NCI-H748 treated with DMSO at 0.1 percent for 48 hours (cell line): ENCODE measurements around the gene MYO10.
"Not testable (repeated sequence)": the region's sequence is repeated elsewhere in the genome, so short reads cannot be mapped to it uniquely, and the experiment has no call there.

Source experiments
- DNase-seq: peaks from one replicate; lab custom pipeline; 2025; lab: John Stamatoyannopoulos, UW

The MYO10 gene

DNA sequence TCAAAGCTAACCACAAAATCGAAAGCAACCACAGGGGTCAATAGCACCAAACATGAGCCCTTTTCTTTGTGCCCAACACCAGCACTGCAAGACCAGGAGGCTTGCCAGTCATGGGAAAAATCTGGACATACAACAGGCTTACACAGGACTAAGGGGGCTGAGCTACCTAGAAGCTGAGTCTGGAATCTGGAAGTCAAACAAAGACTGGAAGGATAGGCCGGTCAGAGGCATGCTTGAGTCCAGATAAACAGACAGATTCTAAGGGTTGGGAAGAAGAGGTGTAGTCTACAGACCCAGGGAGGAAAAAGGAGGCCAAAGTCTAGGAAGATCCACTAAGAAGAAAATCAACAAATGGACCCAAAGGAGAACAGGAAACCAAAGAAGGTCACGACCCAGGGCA is 73.3 kb downstream of the MYO10 start:
- DNase-seq = no peak

DNA sequence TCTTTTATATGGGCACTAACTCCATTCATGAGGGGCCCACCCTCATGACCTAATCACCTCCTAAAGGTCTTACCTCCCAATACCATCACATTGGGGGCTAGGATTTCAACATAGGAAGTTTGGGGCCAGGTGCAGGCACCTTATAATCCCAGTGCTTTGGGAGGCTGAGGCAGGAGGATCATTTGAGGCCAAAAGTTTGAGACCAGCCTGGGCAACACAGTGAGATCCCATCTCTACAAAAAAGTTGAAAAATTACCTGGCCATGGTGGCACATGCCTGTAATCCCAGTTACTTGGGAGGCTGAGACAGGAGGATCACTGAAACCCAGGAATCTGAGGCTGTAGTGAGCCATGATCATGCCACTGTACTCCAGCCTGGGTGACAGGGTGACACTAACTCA is 76.7 kb downstream of the MYO10 start:
- DNase-seq = no peak

DNA sequence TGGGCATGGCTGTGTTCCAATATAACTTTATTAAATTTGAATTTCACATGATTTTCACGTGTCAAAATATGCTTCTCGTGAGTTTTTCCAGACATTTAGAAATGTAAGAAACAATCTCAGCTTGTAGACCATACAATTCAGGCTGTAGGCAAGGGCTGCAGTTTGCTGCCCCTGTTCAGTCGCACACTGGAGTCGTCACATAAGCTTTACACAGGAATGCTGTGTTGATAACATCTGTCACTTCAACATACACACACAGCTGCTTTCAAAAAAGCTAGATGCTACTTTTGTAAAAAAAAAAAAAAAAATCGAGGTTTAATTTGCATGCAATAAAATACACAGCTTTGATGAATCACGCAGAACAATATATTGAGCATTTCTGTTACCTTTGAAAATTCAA is 77.9 kb downstream of the MYO10 start:
- DNase-seq = no peak

DNA sequence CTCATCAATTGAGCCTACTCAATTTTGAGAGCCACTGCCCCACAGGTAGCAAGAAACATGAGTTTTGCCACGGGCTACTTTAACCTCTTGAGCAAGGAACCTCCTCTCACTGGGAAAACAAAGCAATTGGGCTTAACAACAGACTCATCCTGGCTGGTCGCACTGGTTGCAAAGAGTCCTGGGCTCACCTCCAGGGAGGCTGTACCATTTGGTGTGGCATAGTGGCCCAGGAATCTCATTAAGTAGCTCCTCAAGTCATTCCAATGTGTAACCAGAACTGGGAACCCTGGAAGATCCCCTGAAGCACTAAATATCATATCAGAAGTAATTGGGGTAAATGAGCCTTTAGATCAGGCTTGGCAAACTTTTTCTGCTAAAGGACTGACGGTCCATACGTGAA is 78.5 kb downstream of the MYO10 start:
- DNase-seq = no peak

DNA sequence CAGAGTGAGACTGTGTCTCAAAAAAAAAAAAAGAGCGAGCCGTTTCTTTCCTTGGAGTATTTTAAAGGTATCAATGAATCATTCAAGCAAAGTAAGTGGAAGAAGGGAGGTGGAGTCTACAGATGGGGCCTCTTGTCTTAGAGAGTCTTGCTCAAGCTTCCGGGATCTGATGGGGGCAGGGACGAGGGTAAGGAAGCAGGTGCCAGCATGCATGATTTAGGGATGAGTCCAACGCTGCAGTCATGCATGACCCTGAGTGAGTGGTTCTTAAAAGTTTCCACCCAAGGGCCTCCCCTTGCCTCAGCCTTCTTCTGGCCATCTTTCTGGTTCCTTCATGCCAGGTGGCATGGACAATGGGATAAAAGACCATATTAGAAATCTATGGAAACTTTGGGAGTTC is 79.6 kb downstream of the MYO10 start:
- no peak for DNase-seq

DNA sequence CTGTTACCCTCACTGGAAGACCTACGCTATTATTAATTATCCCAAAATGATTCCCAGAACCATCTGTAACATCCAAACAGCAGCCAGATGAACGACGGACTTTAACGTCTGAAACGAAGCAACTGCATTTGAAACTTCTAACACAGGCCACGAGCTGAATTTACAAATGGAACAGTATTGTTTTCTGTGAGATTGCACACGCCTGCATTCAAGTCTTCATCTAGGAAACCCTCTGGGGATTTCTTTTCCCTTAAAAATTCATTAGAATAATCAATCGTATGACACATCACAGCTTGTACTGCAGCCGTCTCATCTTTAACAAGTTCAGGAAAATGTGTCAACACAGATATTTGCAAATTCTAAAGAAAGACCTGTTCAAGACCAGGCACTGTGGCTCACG is 80.2 kb downstream of the MYO10 start:
- no peak for DNase-seq

DNA sequence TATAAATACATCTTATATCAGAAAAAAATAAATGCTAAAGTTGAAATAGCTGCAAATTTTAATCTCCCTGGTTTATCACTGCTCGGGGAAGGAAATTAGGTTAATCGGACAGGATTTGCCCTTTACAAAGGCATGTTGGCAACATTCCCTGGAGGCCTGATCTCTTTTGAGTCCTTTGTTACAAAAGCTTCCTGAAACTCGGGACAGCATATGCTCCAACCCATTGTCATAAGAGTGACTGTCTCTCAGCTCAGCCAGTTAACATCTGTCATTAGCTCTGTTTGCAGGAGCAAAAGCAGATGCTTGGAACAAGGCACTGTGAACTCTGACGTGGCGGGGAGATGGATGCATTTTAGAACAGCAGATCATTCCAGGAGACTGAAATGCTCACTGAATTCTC is 80.6 kb downstream of the MYO10 start:
- no peak for DNase-seq

DNA sequence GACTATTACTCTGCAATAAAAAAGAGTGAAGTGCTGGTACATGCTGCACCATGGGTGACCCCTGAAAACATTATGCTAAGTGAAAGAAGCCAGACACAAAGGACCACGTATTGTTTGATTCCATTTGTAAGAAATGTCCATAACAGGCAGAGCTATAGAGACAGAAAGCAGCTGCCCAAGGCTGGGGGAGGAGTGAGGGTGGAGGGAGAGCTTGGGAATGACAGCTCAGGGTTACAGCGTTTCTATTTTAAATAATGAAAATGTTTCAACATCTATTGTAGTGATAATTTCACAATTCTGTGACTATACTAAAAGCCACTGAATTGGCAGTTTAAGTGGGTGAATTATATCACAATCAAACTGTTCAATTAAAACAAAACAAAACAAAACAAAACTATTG is 81.7 kb downstream of the MYO10 start:
- DNase-seq = no peak

DNA sequence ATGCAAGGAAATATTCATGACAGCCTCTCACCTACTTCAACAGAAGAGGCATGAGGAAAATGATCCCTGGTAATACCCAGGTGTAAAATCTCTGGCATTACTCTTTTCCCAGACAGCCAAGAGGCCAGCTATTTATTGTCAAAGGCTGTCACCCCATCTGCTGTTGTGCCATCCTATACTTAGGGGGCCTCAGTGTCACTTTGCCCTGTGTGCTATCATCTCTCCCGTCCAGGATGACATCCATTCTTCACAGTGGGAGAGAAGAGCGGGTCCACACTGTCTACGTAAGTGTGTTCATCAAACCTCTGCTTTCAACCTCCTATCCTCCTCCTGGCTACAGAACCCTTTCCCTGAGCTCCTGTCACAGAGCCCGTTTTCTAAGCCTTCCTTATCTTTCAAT is 82.6 kb downstream of the MYO10 start:
- no peak for DNase-seq

DNA sequence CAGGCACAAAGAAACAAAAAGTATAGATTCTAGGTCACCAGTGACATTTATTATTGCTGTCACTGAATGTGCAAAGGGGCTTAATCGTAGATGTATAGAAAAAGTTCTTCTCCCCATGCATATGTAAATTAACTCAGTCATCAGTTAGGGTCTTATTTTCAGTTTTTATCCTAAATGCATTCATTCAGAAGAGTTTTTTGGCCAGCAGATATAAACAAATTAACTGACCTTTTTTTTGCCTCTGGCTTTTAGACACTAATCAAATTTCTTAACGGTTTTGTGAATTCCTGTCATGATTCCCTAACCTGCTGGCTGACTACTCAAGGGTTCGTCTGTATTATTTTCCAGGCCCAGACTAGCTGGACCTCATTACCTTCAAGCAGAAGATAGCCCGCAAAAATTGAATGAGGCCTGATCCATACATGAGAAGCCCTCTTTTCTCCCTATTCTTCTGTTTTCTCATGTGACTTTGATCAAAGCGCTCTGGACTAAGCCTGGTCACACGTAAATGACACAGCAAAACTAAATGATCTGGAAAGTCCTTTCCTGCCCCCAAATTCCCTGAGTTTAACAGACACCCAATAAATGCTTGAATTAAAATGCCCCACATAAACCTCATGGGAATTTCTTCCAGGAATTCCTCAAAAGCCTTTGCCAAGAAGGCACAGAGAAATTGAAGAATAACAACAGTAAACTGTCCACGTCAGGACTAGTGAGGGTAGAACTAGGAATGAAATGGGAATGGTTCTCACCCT is 83.7 kb downstream of the MYO10 start:
- DNase-seq = no peak

DNA sequence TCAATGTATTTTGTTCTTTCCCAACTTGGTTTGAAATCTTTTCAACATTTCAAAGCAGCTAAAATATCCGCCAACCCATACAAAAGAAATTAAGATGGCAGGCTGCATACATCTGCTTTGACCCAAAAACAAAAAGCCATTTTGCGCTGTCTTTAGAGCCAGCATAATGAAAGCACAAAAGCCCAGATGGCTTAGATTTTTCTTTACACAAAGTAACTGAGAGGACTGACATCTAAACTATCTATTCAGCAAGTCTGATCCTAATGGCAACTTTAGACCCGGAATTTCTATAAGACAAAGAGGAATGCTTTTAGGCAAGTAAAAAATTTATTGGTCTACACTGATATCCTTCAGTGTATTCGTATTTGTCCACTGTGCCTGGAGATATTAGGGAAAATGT is 86.3 kb downstream of the MYO10 start:
- DNase-seq = no peak

DNA sequence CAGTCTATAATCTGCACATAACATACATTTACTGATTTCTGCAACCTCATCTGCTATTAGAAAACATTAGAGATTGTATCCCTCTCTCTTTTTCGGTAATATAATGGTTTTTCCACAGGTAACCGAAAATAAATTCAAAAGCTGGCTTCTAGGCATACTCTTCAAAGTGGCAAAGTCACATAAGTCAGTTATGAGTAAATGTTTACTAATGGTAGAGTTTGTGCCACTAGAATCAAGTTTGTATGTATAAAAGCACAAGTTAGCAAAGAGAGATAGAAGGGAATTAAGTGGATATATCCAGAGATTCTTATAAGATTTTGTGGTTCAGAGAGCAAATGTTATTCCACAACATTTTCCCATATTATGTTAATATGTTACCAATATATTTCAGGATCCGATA is 86.9 kb downstream of the MYO10 start:
- no peak for DNase-seq

DNA sequence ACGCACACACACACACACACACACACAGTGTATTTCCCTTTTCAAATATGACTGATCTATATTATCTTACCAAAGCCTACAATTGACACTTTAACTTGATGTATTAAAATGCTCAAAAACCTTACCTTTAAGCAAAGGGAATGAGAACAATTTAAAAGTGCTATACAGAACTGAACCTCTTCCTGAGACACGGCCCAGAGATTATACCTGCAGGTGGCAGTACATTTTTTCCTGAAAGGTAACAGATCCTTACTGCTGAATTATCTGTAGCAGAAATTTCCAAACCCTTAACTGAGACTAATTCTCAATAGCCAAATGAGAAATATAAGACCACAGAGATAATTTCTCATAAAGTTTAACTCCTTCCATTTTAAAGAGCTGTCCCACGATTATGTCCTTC is 91.1 kb downstream of the MYO10 start:
- DNase-seq = no peak

DNA sequence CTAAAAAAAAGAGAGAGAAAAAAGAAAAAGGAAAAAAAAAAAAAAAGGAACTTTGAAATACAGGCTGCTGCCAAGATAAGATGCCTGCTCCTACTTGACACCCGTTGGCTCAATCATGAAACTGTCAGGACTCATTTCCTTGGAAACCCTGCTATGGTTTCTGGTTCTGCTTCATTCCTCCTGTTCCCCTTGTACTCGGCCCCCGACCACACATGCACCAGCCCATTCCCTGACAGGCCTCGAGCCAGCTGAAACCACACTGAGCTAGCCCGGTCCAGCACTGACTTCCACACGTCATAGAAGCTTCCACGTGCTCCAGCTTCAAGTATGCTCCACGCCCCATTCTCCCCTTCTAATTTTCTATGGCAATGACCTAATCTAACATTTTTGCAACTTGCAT is 93.2 kb downstream of the MYO10 start:
- DNase-seq = no peak

DNA sequence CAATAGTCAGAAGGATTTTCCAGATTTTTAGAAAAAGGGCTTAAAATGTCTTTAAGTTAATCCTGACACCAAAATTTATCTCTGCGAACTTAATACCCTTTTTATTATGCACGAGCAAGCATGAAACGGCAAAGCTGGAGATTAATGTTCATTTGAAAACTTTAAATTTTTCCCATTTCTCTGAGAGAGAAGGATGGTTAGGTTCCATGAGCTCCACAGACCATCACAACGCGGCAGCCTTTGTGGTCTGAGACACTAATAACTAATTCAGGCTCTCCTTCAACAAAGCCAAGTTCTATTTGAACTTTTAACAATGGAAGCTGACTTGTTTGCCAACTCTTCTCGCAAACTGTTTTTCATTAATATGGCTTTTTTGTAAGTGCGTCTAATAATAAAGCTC is 94.7 kb downstream of the MYO10 start:
- no peak for DNase-seq

DNA sequence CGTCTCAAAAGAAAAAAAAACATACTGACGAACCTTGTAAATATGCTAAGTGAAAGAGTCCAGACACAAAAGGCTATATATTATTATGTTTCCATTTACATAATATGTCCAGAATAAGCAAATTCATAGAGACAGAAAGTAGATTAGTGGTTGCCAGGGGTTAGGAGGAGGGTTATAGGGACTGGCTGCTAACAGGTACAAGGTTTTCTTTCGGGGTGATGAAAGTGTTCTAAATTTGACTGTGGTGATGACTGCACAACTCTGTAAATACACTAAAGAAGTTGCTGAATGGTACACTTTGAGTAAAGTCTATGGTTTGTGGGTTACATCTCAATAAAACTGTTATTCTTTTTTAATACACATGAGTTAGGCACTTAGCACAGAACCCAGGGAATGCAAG is 98.8 kb downstream of the MYO10 start:
- no peak for DNase-seq

DNA sequence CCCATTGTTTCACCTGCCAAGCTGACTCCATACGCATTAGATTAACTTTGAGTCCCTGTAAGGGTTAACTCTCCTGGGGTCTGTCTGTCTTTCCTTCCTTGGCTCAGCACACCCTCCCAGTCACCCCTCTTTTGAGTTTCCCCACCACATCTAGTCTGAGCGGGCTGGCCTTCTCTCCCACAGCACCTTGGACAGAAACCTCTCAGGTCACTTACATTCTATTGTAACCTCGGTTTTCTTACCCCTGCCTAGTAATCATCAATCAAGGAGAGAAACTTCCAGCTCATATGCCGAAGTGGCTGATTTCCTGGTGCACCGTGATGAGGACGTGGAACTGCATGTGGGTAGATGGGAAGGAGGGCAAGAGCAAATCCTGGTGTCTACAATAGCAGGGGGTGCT is 102.1 kb downstream of the MYO10 start:
- DNase-seq = no peak

DNA sequence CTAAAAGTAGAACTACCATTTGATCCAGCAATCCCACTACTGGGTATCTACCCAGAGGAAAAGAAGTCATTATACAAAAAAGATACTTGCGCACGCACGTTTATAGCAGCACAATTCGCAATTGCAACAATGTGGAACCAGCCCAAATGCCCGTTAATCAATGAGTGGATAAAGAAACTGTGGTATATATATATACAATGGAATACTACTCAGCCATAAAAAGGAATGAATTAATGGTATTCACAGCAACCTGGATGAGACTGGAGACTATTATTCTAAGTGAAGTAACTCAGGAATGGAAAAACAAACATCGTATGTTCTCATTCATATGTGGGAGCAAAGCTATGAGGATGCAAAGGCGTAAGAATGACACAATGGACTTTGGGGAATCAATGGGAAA is 104.8 kb downstream of the MYO10 start:
- DNase-seq = not testable (repeated sequence)

DNA sequence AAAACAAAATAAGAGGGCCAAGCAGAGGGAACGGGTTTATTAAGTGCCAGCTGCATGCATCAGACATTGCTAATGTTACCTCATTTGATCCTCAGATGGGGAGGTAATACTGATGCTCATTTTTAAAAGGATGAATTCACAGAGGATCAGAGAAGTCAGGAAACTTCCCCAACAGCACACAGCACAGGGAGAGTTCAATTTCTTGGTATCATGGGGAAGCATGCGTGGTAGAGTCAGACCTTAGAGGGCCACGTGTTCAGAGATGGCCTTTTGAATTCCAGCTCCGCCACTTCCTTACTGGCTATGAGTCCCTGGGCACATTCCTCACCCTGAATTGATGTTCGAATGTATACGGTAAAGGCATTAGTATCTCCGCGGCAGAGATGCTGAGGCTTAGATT is 108.3 kb downstream of the MYO10 start:
- no peak for DNase-seq

DNA sequence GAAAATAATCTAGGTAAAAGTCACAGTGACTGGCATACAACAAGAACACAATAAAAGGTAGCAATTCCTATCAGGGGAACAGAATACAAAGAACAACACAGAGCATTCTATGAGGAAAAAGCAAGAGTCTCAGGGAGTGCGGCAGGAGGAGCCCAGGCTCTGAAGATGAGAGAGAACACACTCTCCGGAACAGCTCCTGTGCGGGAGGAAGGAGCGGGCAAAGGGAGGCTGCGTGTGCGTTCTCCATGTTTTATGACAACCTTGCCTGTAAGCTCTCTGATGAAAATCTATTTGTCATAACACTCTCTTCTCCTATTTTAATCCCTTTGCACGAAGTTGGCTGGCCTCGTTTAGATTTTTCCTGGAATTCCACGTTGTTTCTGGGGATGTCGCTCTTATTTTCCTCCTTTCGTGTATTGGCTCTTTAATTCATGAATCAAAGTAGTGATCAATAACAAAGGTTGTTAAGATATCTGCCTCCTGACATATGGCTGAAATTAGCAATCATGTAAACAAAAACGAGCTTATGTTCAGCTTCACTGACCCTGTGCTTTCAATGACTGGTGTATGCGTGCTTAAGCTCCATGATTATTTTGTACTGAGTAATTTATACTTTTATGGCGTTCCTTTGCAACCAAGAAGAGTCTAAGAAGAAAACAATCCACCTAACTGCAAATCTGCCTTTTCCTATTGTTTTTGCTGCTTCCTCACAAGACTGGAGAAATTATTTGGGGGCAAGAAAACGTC is 109.5 kb downstream of the MYO10 start:
- DNase-seq = no peak

DNA sequence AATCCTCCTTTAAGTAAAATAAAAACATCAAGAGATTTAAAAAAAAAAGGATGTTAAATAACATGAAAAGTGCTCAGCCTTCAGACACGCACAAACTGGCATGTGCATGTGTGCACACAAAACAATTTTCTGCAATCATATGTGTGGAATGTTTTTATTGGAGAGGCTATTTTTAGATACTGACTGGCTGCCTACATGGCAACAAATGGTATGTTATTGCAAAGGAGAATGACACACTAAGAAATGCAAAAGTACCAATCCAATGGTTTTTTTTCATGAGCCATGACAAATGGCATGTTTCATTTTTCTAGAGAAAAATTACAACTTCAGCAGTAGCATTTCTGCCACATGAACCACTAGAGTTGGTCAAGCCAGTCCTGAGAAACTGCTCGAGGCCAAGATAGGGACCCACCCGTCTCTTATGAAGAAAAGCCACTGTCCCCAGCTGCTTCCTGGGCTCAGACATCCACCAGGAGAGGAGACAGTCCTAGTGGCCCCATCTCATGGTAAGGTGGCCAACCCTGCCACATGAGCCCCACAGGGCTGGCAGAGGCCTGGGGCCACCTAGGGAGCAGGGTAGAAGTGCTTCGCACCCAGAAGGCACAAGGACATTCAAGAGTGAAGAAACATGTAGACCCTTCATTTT is 116.4 kb downstream of the MYO10 start:
- DNase-seq = no peak

DNA sequence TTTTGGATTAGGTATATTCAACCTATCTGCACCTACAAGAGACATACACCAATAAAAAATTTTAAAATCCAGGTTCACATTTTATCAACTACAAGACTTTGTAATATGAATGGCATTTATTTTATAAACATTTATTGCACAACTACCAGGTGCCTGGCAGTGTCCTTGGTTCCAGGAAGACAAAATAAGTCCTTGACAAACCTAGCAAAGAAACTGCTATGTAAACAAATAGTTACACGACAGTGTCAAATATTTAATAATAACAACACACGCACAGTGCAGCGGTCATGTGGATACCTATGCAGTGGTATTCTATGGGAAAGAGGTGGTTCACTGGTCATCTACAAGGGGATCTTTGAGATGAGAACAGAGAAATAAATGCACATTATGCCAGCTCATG is 120.7 kb downstream of the MYO10 start:
- DNase-seq = no peak

DNA sequence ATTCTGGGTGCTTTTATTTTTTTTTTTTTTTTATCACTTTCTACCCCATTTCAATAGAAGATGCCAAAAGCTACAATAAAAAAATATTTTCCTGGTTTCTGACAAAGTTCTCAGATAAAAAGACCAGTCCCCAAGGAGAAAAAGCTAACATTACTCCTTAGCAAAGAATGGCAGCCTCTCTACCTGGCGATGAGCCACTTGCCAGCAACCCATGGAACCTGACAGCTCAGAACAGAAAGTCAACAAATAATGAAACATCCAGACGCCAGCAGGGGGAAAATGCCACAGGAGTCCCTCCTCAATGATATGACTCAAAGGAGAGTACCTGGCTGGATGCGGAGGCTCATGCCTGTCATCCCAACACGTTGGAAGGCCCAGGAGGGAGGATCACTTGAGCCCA is 123.2 kb downstream of the MYO10 start:
- no peak for DNase-seq
